Lower lobe of right lung (tissue), 2 donors: ENCODE results near the gene SLC7A14. TPM values are rescaled to one million over a fixed set of nuclear protein-coding genes. Genes with fewer than 3 reads are reported as not detected.

Experiments used
- ATAC-seq, 2 donors: fragments of 200-7000 bp; cut with Tn5 transposase; one replicate each; pipeline ENCODE4 v1.9.1; 2020 to 2022; ENCODE audit warnings: mild to moderate bottlenecking in 2 of 2, moderate library complexity in 2 of 2
- DNase-seq: peaks from one replicate; pipeline ENCODE4 v3.0.0-alpha.2; 2020
- H3K27ac ChIP-seq: fragments of 200-600 bp; one replicate; pipeline ENCODE4 v1.8.0; 2022
- H3K27me3 ChIP-seq: fragments of 200-600 bp; one replicate; pipeline ENCODE4 v1.8.0; 2022; ENCODE audit warnings: low read depth
- H3K36me3 ChIP-seq: fragments of 200-600 bp; one replicate; pipeline ENCODE4 v1.8.0; 2022; ENCODE audit warnings: mild to moderate bottlenecking
- H3K4me1 ChIP-seq: fragments of 200-600 bp; one replicate; pipeline ENCODE4 v1.8.0; 2022
- H3K4me3 ChIP-seq: fragments of 200-600 bp; one replicate; pipeline ENCODE4 v1.8.0; 2022; ENCODE audit warnings: mild to moderate bottlenecking
- H3K9me3 ChIP-seq: fragments of 200-600 bp; one replicate; pipeline ENCODE4 v1.8.0; 2022
- intact Hi-C: fragments of 100-400 bp; cut with DNase I; formaldehyde crosslinking; loops from one replicate; pipeline ENCODE4 v1.11.0; 2022
- microRNA-seq: library from miRNA; unstranded; fragments of <30 nt; microRNA quantifications from one replicate; pipeline ENCODE4 v1.2.0, GENCODE V29; 2020; ENCODE audit warnings: borderline number of aligned reads
- total RNA-seq: library from RNA; stranded (reverse); fragmentation: NEBNext Ultra II Directional; extraction: Animal tissue kit (Norgen Biotek cat#: 25700); gene quantifications from one replicate; pipeline ENCODE4 v1.2.1, GENCODE V29; 2021
- TF ChIP-seq, protein P1 (sequence below): fragments of 200-600 bp; IDR thresholded peaks from one replicate; pipeline ENCODE4 v1.8.0; 2022; ENCODE audit warnings: antibody characterized with exemption, mild to moderate bottlenecking
- donor health status: DM: no; HTN: yes; CAD: no; lungs with severe emphysema.

SLC7A14 gene
- total RNA-seq, 1 donor from 2014 or later = 0.06 TPM

DNA sequence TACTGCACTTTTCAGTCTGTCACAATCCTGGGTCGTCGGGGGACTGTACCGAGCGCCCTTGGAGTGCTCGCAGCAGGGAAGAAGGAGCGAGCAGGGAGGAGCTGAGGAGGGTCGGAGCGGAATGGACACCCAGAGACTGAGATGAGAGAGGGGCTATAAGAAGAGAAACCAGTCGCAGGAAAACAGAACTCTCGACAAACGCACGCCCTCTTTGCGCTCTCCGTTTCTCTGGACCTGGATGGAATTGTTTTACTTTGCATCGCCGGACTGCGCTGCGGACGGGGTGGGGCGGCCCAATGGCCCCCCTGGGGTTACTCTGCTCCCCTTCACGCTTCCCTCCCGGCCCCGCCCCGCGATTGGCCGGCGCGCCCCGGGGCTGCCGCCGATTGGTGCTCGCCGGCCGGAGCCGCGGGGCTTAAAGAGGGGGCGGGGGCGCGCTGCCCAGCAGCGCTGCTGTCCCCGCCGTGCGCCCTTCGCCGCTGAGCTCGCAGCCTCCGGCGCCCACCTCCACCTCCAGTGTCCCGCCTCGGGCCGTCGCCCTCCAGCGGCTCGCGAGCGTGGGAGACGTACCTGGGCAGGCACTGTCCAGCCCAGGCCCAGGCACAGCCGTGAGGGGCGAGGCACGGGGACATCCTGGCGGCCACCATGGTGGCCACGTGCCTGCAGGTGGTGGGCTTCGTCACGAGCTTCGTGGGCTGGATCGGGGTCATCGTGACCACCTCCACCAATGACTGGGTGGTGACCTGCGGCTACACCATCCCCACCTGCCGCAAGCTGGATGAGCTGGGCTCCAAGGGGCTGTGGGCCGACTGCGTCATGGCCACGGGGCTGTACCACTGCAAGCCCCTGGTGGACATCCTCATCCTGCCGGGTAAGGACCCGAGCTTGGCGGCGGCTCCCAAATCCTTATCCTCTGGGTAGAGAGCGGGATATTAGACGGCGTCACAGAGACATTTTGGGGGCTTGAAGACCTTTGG, 167.2 kb downstream of the SLC7A14 start, which contains the start of gene CLDN11:
TSS of gene CLDN11 (plus strand) at position 447 of the 977 bp plus-strand sequence. CDS start at position 646, 199 bp downstream.
- no peak for DNase-seq
- peak; percentile 64 to 72 for ATAC-seq
- intact Hi-C loops = no loop called here
- Histone ChIP-seq H3K4me3 (peak within 1 kb of the TSS; percentile 57), H3K36me3 (no peaks in the 10 kb centered on the region), H3K4me1 (peaks cover 39% of the 10 kb centered on the region), H3K27ac (peak within 1 kb of the TSS; percentile 78), H3K27me3 (peaks cover 33% of the 10 kb centered on the region), H3K9me3 (no peaks in the 10 kb centered on the region)
- TF ChIP-seq, protein P1, sequence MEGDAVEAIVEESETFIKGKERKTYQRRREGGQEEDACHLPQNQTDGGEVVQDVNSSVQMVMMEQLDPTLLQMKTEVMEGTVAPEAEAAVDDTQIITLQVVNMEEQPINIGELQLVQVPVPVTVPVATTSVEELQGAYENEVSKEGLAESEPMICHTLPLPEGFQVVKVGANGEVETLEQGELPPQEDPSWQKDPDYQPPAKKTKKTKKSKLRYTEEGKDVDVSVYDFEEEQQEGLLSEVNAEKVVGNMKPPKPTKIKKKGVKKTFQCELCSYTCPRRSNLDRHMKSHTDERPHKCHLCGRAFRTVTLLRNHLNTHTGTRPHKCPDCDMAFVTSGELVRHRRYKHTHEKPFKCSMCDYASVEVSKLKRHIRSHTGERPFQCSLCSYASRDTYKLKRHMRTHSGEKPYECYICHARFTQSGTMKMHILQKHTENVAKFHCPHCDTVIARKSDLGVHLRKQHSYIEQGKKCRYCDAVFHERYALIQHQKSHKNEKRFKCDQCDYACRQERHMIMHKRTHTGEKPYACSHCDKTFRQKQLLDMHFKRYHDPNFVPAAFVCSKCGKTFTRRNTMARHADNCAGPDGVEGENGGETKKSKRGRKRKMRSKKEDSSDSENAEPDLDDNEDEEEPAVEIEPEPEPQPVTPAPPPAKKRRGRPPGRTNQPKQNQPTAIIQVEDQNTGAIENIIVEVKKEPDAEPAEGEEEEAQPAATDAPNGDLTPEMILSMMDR = no peak

DNA sequence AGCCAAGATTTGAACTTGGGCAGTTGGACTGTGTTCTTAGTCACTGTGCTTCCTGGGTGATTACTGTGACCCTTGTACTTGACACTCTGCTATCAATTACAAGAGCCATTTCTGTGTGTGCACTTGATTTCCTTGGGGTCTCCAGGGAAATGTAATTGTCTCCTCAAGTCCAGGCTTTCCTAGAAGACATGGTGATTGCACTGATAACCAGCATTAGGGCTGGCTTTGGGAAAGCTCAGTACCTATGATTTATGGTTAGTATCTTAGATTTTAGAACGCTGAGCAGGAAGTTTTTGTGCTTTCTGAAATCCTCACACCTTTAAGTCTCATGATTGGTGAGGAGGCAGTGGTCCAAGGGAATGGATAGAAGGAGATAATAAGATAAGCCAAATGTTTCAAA, 168.8 kb downstream of the SLC7A14 start:
- TF ChIP-seq, protein P1 = no peak
- no peaks in the 10 kb centered on the region for H3K9me3 ChIP-seq

DNA sequence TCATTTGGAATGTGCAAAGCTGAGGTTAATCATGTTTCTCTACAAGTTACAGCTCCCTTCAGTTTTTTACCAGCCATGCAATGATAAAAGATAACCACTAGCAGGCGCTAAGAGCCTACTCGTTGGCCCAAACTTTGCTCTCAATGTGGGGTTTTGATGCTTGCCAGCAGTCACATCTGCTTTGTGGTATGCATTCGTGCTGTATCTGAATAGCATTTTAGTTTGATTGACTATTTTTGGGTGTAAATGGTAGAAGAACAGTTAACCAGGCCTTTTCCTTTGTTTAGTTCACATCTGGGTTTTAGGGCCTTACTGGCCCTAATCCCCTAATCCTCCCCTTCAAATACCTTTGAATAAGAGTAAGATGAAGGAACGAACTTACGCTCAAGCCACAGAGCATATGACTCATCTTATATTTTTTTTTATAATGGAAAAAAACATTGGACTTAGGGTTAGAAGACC, 171.6 kb downstream of the SLC7A14 start:
- H3K4me1 ChIP-seq = peaks cover 14% of the 10 kb centered on the region
- peaks cover 19% of the 10 kb centered on the region for H3K27me3 ChIP-seq
- TF ChIP-seq, protein P1 = peak; percentile 94
- DNase-seq (no peak), ATAC-seq (peak; percentile 61)
- no peaks in the 10 kb centered on the region for H3K36me3 ChIP-seq
- H3K9me3 ChIP-seq = no peaks in the 10 kb centered on the region
- no peak overlapping the region for H3K27ac ChIP-seq
- H3K4me3 ChIP-seq = no peak overlapping the region
- intact Hi-C loops = no loop called here

More for the DNA sequence above, 168.8 kb downstream of the SLC7A14 start:
- Histone ChIP-seq H3K27ac (no peak overlapping the region), H3K36me3 (no peaks in the 10 kb centered on the region), H3K4me1 (peaks cover 38% of the 10 kb centered on the region), H3K27me3 (peaks cover 33% of the 10 kb centered on the region), H3K4me3 (no peak overlapping the region)
- intact Hi-C loops = no loop called here
- no peak for DNase-seq
- ATAC-seq = no peak

DNA sequence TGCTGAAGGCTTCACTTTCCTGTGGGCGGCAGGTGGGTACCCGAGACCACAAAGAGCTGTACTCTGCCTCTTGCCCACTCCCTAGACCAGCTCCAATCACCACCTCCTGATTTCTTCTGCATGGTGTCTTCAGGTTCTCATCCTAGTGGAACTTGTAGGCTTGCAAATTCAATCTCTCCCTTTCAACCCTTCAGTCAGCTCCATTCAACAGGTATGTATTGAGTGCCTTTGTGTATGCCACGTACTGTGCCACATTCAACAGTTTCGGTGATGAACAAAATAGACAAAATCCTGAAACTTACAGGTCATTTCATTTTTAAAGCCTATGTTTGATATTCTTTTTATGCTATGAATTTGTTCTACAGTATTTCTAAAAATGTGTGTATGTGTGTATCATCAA, 172.6 kb downstream of the SLC7A14 start:
- H3K27me3 ChIP-seq = peaks cover 10% of the 10 kb centered on the region
- H3K36me3 ChIP-seq = no peaks in the 10 kb centered on the region
- TF ChIP-seq, protein P1 = no peak
- H3K4me1 ChIP-seq = peaks cover 5% of the 10 kb centered on the region
- intact Hi-C loops = no loop called here
- no peak overlapping the region for H3K27ac ChIP-seq
- H3K9me3 ChIP-seq = no peaks in the 10 kb centered on the region
- no peak for ATAC-seq
- no peak overlapping the region for H3K4me3 ChIP-seq
- DNase-seq = no peak

DNA sequence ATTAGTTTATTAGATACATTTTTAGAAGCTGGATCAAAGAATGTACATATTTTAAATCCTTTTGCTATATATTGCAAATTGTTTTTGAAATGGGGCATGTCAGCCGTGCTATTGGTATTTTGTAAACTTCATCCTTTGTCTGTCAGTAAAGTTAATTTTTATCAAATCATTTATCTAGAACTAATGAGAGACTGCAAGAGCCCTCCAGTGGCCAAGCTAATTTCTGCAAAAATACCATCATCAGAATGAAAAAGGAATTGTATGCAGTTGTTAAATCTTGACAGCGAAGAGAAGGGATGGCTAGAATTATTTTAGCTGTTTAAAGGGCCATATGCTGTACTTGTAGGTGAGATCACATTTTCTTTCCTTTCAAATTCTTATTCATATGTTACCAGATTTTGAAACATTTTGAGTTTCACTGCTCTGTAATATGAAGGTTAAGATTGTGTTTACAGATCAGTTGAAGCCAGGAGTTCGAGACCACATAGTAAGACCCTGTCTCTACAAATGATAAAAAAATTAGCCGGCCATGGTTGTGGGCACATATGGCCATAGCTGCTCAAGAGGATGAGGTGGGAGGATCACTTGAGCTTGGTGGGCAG, 175.3 kb downstream of the SLC7A14 start:
- TF ChIP-seq, protein P1 = peak; percentile 51
- Histone ChIP-seq H3K4me1 (no peaks in the 10 kb centered on the region), H3K27ac (no peak overlapping the region), H3K36me3 (no peaks in the 10 kb centered on the region), H3K9me3 (no peaks in the 10 kb centered on the region), H3K27me3 (no peaks in the 10 kb centered on the region), H3K4me3 (no peak overlapping the region)
- intact Hi-C loops = no loop called here
- ATAC-seq (no peak), DNase-seq (no peak)

Small RNA genes within 50 kb of the gene (microRNA-seq; reads per million reads assigned to microRNA genes)
- gene MIR6828 = not detected

Other genes starting within 250 kb of the SLC7A14 start
- 86.7 TPM for gene SKIL, start 228.4 kb downstream of the SLC7A14 start, total RNA-seq
- 22.4 TPM for gene CLDN11, start 167.2 kb downstream of the SLC7A14 start, total RNA-seq